Measurements from ENCODE around the gene POLR2F. TPM values are rescaled to one million over a fixed set of nuclear protein-coding genes. Genes with fewer than 3 reads are reported as not detected.

Gene POLR2F
- total and polyA plus RNA-seq, 12 donors, result 62.4 to 200 (median 79.4) TPM

- peaks cover 0 to 3% (median 0%) of the 10 kb centered on the region in 9 donors for H3K36me3 ChIP-seq
- peak overlapping the region; percentile 78 to 94 (median 86) for H3K27ac ChIP-seq
- intact Hi-C loops (cut with DNase I), result loop anchor here in 1 of 10 donors (10.0 kb wide), 1 partner anchor 48 kb away; the partner anchor contains the start of genes C22orf23 and POLR2F
- peaks cover 8 to 51% (median 34%) of the 10 kb centered on the region in 9 donors for H3K4me1 ChIP-seq
- peak in 3 of 8 donors; percentile 1 to 6 (median 2) for ATAC-seq
- 1% methylated on average over 40 to 75 of the region's 75 CpGs for WGBS, 2 donors
- peak overlapping the region; percentile 48 to 99 (median 70) for H3K4me3 ChIP-seq
- no peak for TF ChIP-seq CTCF (IDR thresholded peaks at IDR 0.05)
- no peaks in the 10 kb centered on the region for H3K27me3 ChIP-seq
- peak in 1 of 2 donors; percentile 19 for DNase-seq
- H3K9me3 ChIP-seq, result no peaks in the 10 kb centered on the region
Observed at GRCh38 chr22:37906364-37907008, 47.0 kb upstream of the POLR2F start.

GRCh38 chr22:37907036-37907954 is 46.2 kb upstream of the POLR2F start:
- Histone ChIP-seq H3K27me3 (no peaks in the 10 kb centered on the region), H3K4me3 (peak overlapping the region; percentile 48 to 99 (median 70)), H3K36me3 (peaks cover 0 to 7% (median 0%) of the 10 kb centered on the region in 9 donors), H3K4me1 (peaks cover 8 to 56% (median 40%) of the 10 kb centered on the region in 9 donors), H3K9me3 (no peaks in the 10 kb centered on the region), H3K27ac (peak overlapping the region; percentile 78 to 94 (median 86))
- WGBS, 2 donors, result 39 to 41% methylated on average over 19 of the region's 19 CpGs
- TF ChIP-seq CTCF (IDR thresholded peaks at IDR 0.05), result no peak
- intact Hi-C loops (cut with DNase I), result loop anchor here in 1 of 10 donors (10.0 kb wide), 1 partner anchor 48 kb away; the partner anchor contains the start of genes C22orf23 and POLR2F
- ATAC-seq (no peak), DNase-seq (no peak)

- no peak overlapping the region for H3K27ac ChIP-seq
- no peaks in the 10 kb centered on the region for H3K9me3 ChIP-seq
- H3K36me3 ChIP-seq, result peaks cover 0 to 31% (median 0%) of the 10 kb centered on the region in 9 donors
- DNase-seq (no peak), ATAC-seq (no peak)
- H3K4me1 ChIP-seq, result peaks cover 8 to 75% (median 45%) of the 10 kb centered on the region in 9 donors
- WGBS, 2 donors, result 70 to 86% methylated on average over 7 of the region's 7 CpGs
- H3K4me3 ChIP-seq, result no peak overlapping the region
- no peaks in the 10 kb centered on the region for H3K27me3 ChIP-seq
- no peak for TF ChIP-seq CTCF (IDR thresholded peaks at IDR 0.05)
- intact Hi-C loops (cut with DNase I), result loop anchor here in 1 of 10 donors (10.0 kb wide), 1 partner anchor 45 kb away; the partner anchor contains the start of genes C22orf23 and POLR2F
Observed at GRCh38 chr22:37909766-37910165, 43.7 kb upstream of the POLR2F start.
